GM12878 (cell line): Measurements from ENCODE around the gene PRPF6. TPM values are rescaled to one million over a fixed set of nuclear protein-coding genes. Genes with fewer than 3 reads are reported as not detected.

Experiments
- ASH2L ChIP-seq: fragments of 300-600, 200-600 bp; sonication (generic); IDR thresholded peaks from 2 replicates; pipeline ENCODE4 v1.6.1; 2017; ENCODE audit warnings: low read depth, mild to moderate bottlenecking, borderline replicate concordance
- BCLAF1 ChIP-seq: fragments of 450-650 bp; IDR thresholded peaks from 2 replicates; pipeline ENCODE4 v1.6.1; 2017; ENCODE audit warnings: antibody characterized with exemption, mild to moderate bottlenecking, moderate library complexity
- CBX5 ChIP-seq: sonication (generic); IDR thresholded peaks from 2 replicates; pipeline ENCODE4 v1.6.1; 2016; ENCODE audit warnings: low read depth, moderate library complexity, mild to moderate bottlenecking, inconsistent platforms
- DPF2 ChIP-seq: fragments of 450-650 bp; IDR thresholded peaks from 2 replicates; pipeline ENCODE4 v1.6.1; 2017; ENCODE audit warnings: mild to moderate bottlenecking
- HCFC1 ChIP-seq: fragments of 150-350 bp; IDR thresholded peaks from 2 replicates; pipeline ENCODE4 v1.6.1; 2014; ENCODE audit warnings: low read length
- NFIC ChIP-seq: IDR thresholded peaks from 2 replicates; pipeline ENCODE4 v1.6.1; 2012; ENCODE audit warnings: low read depth, mild to moderate bottlenecking, inconsistent platforms, low read length, moderate library complexity
- POLR2A ChIP-seq: IDR thresholded peaks from 2 replicates; pipeline ENCODE4 v1.6.1; 2011; ENCODE audit warnings: low read depth, mild to moderate bottlenecking, low read length
- RB1 ChIP-seq: fragments of 450-650 bp; formaldehyde crosslinking; IDR thresholded peaks from 2 replicates; pipeline ENCODE4 v1.6.1; 2017; ENCODE audit warnings: mild to moderate bottlenecking, borderline replicate concordance
- ZNF592 ChIP-seq: fragments of 450-650 bp; IDR thresholded peaks from 2 replicates; pipeline ENCODE4 v1.6.1; 2017; ENCODE audit warnings: mild to moderate bottlenecking, moderate library complexity
- polyA plus RNA-seq, 11 experiments: library from polyadenylated mRNA; depleted of rRNA in 4 of 11; unstranded in 6 of 11; stranded (reverse) in 5 of 11; fragments of >200 nt; fragmentation: Nextera tagmentation in 4 of 11; fragmentation: Illumina TruSeq in 1 of 11; extraction: Ambion mirVana in 4 of 11; extraction: Trizol in 1 of 11; gene quantifications; 1 replicate in 1 of 11; 2 replicates in 10 of 11; pipeline versions ENCODE4 v1.2.1 to v1.2.3, GENCODE V29; 2011 to 2016; ENCODE audit warnings: inconsistent platforms in 2 of 11, missing spikeins in 2 of 11, low read depth in 1 of 11
- total RNA-seq, 4 experiments: library from RNA; depleted of rRNA in 3 of 4; stranded (reverse); fragments of >200 nt in 3 of 4; fragmentation: Illumina TruSeq in 1 of 4; extraction: Trizol in 1 of 4; gene quantifications; 2 replicates each; pipeline versions ENCODE4 v1.2.1 to v1.2.3, GENCODE V29; 2013 to 2021

PRPF6 gene
- total and polyA plus RNA-seq, 10 of the 15 experiments (the other 5 are each of a cell fraction or from before 2014, with no cell fraction given) = 5.0 to 102 (median 71.3) TPM

GRCh38 chr20:63955827-63956663 lies 24.9 kb upstream of the PRPF6 start, which contains the start of gene UCKL1 (continued):
- TF ChIP-seq CBX5 = no peak
- peak; percentile 91 for TF ChIP-seq POLR2A
- no peak for TF ChIP-seq NFIC
- peak; percentile 43; the same call in 1 of the 2 replicates for TF ChIP-seq ASH2L
- peak; percentile 81; the same call in 1 of the 2 replicates for TF ChIP-seq DPF2
- TF ChIP-seq BCLAF1 = no peak
- TF ChIP-seq HCFC1 = peak; percentile 97
- TF ChIP-seq ZNF592 = no peak
- peak; percentile 74; the same call in 1 of the 2 replicates for TF ChIP-seq RB1
